WTC11 (cell line): Measurements from ENCODE around the gene AJM1. TPM values are rescaled to one million over a fixed set of nuclear protein-coding genes. Genes with fewer than 3 reads are reported as not detected.

Experiments
- ATAC-seq: fragments of 200-7000 bp; cut with Tn5 transposase; 2 replicates; pipeline ENCODE4 v1.10.0; 2021; ENCODE audit warnings: mild to moderate bottlenecking, moderate library complexity
- CTCF ChIA-PET: fragments of 300-600 bp; sonication (Branson Sonifier 250); formaldehyde crosslinking; loops from one replicate; lab custom pipeline; 2021; ENCODE audit warnings: antibody characterized with exemption; lab: Charles Lee
- POLR2A ChIA-PET: fragments of 350-600 bp; sonication (Branson Sonifier 250); formaldehyde crosslinking; loops from one replicate; lab custom pipeline; 2021; ENCODE audit warnings: antibody characterized with exemption; lab: Charles Lee
- DNase-seq: peaks from one replicate; pipeline ENCODE4 v3.0.0; 2021; ENCODE audit warnings: low spot score
- H3K27ac Mint-ChIP-seq: 2 replicates; pipeline ENCODE4 v1.8.0; 2021; ENCODE audit warnings: mixed read lengths
- H3K27me3 Mint-ChIP-seq: 2 replicates; pipeline ENCODE4 v1.8.0; 2021; ENCODE audit warnings: low read depth, mild to moderate bottlenecking, moderate library complexity, mixed read lengths
- H3K36me3 Mint-ChIP-seq: 2 replicates; pipeline ENCODE4 v1.8.0; 2021; ENCODE audit warnings: mixed read lengths
- H3K4me1 Mint-ChIP-seq: 2 replicates; pipeline ENCODE4 v1.8.0; 2022; ENCODE audit warnings: mixed read lengths
- H3K4me3 Mint-ChIP-seq: 2 replicates; pipeline ENCODE4 v1.8.0; 2021; ENCODE audit warnings: mild to moderate bottlenecking, moderate library complexity, mixed read lengths
- H3K9me3 Mint-ChIP-seq: 2 replicates; pipeline ENCODE4 v1.8.0; 2021; ENCODE audit warnings: mixed read lengths
- AR ChIP-seq: fragments of 250-450 bp; sonication (Bioruptor Pico); IDR thresholded peaks from 2 replicates; pipeline ENCODE4 v1.9.0; 2021; ENCODE audit warnings: mild to moderate bottlenecking
- ARID4B ChIP-seq: sonication (generic); formaldehyde crosslinking; IDR thresholded peaks from 2 replicates; pipeline ENCODE4 v1.8.0; 2023; ENCODE audit warnings: missing genetic modification reagents, mild to moderate bottlenecking, borderline replicate concordance
- CBFB ChIP-seq: sonication (generic); formaldehyde crosslinking; IDR thresholded peaks from 2 replicates; pipeline ENCODE4 v1.8.1; 2022; ENCODE audit warnings: mild to moderate bottlenecking, low read depth, missing genetic modification reagents
- CTCF ChIP-seq: fragments of 200-600 bp; IDR thresholded peaks from 2 replicates; pipeline ENCODE4 v1.8.0; 2022; ENCODE audit warnings: antibody characterized with exemption
- FOXJ3 ChIP-seq: sonication (generic); formaldehyde crosslinking; IDR thresholded peaks from 2 replicates; pipeline ENCODE4 v1.9.0; 2021; ENCODE audit warnings: missing genetic modification reagents, mild to moderate bottlenecking, borderline replicate concordance
- FOXP4 ChIP-seq: sonication (generic); formaldehyde crosslinking; IDR thresholded peaks from 2 replicates; pipeline ENCODE4 v1.8.0; 2022; ENCODE audit warnings: mild to moderate bottlenecking, missing genetic modification reagents
- IRF1 ChIP-seq: sonication (generic); formaldehyde crosslinking; IDR thresholded peaks from 2 replicates; pipeline ENCODE4 v1.8.0; 2023; ENCODE audit warnings: missing genetic modification reagents
- IRF2 ChIP-seq: sonication (generic); formaldehyde crosslinking; IDR thresholded peaks from 2 replicates; pipeline ENCODE4 v1.8.0; 2022; ENCODE audit warnings: low read depth, missing genetic modification reagents, borderline replicate concordance
- PREB ChIP-seq: sonication (generic); formaldehyde crosslinking; IDR thresholded peaks from 2 replicates; pipeline ENCODE4 v1.8.1; 2022; ENCODE audit warnings: mild to moderate bottlenecking, missing genetic modification reagents, moderate library complexity, borderline replicate concordance
- STAT6 ChIP-seq: sonication (generic); formaldehyde crosslinking; conservative IDR thresholded peaks from 2 replicates; pipeline ENCODE4 v1.8.1; 2023; ENCODE audit warnings: mild to moderate bottlenecking, low read depth, missing genetic modification reagents, moderate library complexity
- ZNF416 ChIP-seq: fragments of 250-450 bp; sonication (Bioruptor Pico); IDR thresholded peaks from 2 replicates; pipeline ENCODE4 v1.9.0; 2021; ENCODE audit warnings: mild to moderate bottlenecking, inconsistent platforms
- ZNF532 ChIP-seq: fragments of 250-450 bp; sonication (Bioruptor Pico); IDR thresholded peaks from 2 replicates; pipeline ENCODE4 v1.9.0; 2021; ENCODE audit warnings: mild to moderate bottlenecking, borderline replicate concordance
- total RNA-seq: library from RNA; stranded (reverse); gene quantifications from 3 replicates; pipeline ENCODE4 v1.2.3, GENCODE V29; 2021

The AJM1 gene
- total RNA-seq, 1 experiment from 2014 or later: 1.6 TPM

- no peak for TF ChIP-seq ZNF416 (CRISPR knock-in tag)
Observed at GRCh38 chr9:136827794-136828473, 14.3 kb upstream of the AJM1 start (continued).

GRCh38 chr9:136828474-136829140 is 13.7 kb upstream of the AJM1 start:
- no peak for ATAC-seq
- CTCF ChIA-PET: interaction anchor here (0.7 to 3.2 kb wide), 2 partner anchors 10 to 14 kb away, joined by 3 to 13 read pairs; partner anchors contain the start of gene AJM1
- H3K27ac Mint-ChIP-seq: no peak overlapping the region
- TF ChIP-seq FOXP4 (CRISPR knock-in tag) (no peak), ARID4B (no peak), PREB (CRISPR knock-in tag) (no peak), FOXJ3 (CRISPR knock-in tag) (no peak), AR (CRISPR knock-in tag) (no peak), IRF1 (CRISPR knock-in tag) (no peak), ZNF532 (no peak), STAT6 (CRISPR knock-in tag) (no peak), CTCF (no peak), CBFB (no peak), IRF2 (CRISPR knock-in tag) (no peak)

More at GRCh38 chr9:136828474-136829140, 13.7 kb upstream of the AJM1 start:
- H3K36me3 Mint-ChIP-seq: peaks cover 26% of the 10 kb centered on the region
- H3K9me3 Mint-ChIP-seq: no peaks in the 10 kb centered on the region
- POLR2A ChIA-PET: no interaction called here
- DNase-seq: no peak
- H3K27me3 Mint-ChIP-seq: no peaks in the 10 kb centered on the region
- H3K4me1 Mint-ChIP-seq: no peaks in the 10 kb centered on the region
- no peak overlapping the region for H3K4me3 Mint-ChIP-seq
